NOMO-1 treated with dmso at 0.1 percent for 144 hours (cell line): Measurements from ENCODE around the gene STUM.
A peak's percentile ranks its signal among the peaks of the same experiment; 100 is the strongest.
"Not testable (repeated sequence)": the region's sequence is repeated elsewhere in the genome, so short reads cannot be mapped to it uniquely, and the experiment has no call there.

Experiments
- DNase-seq: peaks from one replicate; lab custom pipeline; 2025; ENCODE audit not compliant: unreplicated experiment; lab: John Stamatoyannopoulos, UW

The STUM gene

DNA sequence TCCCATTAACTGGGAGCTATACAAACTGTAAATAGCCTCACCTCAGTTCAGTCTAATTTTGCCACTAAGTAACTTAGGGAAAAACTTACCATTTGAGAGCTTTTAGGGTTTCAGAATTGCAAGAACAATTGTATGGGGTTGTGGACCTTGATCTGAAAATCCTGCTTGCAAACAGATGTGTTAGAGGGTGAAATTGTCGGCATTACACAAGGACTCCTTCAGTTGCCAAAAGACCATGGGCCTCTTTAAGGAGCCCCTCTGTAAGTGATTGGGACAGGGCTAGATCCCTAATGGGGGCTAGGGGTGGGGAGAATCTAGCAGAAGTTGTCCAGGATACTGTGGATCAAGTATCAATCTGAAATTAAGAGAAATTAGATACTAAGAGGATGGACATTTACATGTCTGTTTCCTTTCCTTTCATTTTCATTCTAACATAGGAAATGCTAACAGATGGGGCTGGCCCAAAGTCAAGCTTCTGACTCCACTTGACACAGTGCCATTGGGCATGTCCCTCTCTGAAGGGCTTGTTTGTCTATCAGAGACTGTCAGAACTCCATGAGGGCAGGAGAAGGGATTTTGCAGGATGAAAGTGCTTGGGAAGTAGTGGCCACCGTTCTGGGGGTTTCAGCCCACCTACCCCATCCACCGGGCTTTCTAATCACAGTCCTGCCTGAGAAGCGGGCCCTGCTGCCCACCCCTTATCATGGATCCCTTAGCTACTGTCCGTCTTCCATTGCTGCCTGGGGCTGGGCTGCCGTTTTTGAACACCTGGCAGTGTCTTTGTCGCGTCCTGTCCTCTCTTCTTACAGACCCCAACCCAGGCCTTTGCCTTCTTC, 54.7 kb downstream of the STUM start:
- DNase-seq, result no peak

GRCh38 chr1:226603858-226604559, 55.4 kb downstream of the STUM start:
- no peak for DNase-seq

DNA sequence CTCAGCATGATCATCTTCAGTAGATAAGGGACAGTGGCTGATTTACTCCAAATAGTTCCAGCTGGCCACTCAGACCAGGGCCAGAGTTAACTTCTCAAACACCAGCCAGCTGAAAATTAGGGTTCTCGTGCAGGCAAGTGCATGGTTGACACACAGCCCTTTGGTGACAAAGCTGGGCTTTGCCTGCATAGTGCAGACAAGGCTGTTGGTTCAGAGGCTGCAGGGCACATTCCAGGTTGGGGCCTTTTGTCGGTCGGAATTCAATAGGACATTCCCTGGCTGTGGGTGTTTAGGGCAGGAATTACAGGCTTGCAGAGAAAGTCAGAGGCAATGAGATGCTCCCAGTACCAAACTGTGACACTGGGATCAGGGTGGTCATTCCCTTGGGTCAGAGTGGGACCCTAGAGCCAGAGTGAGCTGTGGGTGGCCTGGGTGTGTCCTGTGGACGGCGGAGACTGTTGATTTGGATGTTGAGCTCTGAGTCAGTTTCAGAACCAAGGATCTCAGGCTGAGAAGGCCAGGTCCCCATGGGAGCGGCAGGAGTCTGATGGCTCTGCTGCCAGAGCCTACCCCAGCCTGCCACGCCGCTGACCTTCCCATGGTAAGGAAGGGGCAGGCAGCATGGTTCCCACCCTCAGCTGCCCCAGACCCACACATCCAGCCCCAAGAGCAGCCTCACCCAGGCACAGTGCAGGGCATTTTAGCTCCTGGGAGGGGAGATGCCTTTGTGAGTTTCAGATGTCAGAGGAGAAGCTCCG, 56.2 kb downstream of the STUM start:
- no peak for DNase-seq

DNA sequence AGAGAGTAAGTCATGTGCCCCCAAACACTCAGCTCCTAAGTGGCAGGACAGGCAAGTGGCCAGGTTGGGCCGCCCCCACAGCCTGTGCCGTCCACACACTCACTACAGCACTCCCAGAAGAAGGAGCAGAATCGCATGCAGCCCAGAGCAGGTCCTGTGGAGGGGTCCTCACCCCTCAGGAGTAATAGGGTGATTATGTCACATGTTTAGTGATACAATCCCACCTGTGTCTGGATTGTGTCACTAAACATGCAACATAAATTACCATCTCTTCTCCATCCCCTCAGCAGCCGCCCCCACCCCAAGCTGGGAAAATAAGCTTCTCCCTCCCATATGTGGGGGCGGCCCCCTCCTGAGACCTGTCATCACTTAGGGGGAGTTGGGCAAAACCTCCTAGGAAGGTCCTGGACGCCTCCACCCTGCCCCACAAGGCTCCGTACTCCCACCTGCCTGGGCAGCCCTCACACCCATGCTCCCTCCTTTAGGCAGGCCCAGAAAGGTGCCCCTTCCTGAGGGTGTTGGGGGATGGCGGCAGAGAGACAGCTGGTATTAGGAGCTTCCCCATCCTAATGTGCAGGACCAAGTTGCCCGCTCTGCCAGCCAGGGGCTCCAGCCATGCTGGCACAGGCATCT, 56.9 kb downstream of the STUM start:
- no peak for DNase-seq

GRCh38 chr1:226606311-226607267, 58.0 kb downstream of the STUM start:
- DNase-seq, result no peak

- no peak for DNase-seq
Observed at GRCh38 chr1:226607268-226607660, 58.7 kb downstream of the STUM start.

- DNase-seq, result no peak
Observed at GRCh38 chr1:226607821-226608220, 59.3 kb downstream of the STUM start.

DNA sequence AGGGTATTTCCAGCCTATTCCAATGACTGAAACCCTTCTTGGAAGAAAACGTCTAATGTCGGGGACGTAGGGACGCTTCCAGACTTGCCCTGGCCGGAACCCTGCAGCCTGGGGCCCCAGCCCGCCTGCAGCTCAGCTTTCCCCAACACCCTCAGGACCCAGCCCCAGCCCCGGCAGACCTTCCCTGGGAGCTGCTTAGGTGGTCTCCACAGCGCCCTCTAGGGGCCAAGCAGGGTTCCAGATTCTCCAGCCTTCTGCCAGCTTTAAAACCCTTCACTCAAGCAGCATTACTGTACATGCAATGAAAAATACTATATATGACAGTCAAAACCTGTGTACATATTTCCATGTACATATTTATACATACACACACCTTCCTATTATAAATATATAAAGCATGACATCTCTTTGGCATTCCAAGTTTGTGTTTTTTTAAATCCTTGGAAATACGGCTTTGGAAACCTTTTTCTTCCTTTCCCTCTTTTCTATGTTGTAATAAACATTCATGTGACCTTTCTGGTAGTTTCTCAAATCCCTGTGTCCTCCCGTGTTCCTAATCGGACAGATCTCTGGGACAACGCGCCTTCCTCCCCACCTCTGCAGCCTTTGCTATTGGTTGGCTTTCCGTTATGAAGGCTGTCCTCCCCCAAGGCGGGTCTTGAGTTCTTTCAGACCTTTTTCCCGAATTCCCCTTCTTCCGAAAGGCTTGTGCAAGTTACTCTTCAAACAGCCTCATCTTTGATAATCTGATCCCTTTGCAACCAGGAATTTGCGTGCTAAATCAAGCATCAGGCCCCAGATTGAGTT, 60.3 kb downstream of the STUM start:
- DNase-seq, result peak; percentile 14

DNA sequence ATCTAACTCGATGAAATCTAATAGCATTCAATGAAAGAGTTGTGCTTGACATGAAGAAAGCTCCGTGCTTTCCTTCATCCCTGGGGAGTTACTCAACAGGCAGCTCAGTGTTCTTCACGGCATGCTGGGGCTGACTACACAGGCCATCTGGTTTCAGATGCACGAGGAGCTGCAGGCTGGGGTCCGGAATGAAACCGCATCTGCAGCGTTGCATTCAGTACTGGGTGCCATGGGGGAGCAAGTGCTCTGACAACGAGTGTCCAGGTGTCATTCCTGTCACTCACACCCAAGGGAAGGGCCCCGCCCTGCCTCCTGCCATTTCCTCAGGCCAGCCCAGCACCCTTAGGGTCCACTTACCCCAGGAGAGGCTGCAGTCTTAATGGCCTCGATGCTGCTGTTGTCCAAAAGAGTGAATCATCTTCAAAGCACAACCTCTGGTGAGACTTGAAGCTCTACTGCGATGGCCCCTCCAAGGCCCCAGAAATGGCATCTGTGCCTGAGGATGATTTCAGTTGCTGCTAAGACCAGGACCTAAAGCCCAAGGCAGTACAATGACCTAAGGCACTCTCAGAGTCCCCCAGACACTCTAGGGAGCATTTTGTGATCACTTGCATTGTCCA, 61.4 kb downstream of the STUM start:
- no peak for DNase-seq

GRCh38 chr1:226610671-226611070, 62.1 kb downstream of the STUM start:
- no peak for DNase-seq

GRCh38 chr1:226611301-226611700, 62.7 kb downstream of the STUM start:
- no peak for DNase-seq

DNA sequence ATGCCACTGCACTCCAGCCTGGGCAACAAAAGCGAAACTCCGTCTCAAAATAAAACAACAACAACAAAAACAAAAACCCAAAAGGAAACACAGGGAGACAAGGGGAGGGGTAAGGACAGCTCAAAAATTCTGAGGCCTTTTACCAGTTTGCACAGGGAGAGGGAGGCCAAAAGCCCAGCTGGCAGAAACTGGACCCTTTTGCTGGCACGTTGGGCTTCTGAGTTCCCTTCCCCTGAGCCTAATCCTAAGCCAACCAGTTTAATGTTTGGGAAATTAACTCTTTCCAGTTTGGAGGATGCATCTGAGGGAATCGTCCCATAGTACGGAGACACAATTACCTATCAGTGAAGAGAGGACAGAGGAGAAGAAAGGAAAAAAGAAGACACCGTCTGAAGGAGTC, 63.4 kb downstream of the STUM start:
- DNase-seq, result not testable (repeated sequence)

GRCh38 chr1:226615876-226616275, 67.3 kb downstream of the STUM start:
- DNase-seq, result no peak

DNA sequence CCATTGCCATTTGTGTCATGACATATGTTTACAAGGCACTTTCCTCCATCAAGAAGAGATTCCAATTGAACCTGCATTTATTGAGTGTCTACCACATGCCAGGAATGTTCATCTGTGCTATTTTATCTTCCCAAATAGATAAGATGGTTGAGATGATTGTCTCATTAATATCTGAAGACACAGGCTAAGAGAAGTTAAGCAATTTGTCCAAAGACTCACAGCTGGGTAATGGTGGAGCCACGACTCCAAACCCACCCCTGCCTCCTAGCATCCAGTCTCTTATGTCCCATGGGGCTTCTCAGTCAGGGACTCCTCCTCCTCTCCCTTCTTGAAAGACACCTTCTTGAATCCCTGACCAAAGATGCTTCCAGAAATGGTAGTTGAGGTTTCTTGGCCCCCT, 68.1 kb downstream of the STUM start:
- DNase-seq, result no peak

DNA sequence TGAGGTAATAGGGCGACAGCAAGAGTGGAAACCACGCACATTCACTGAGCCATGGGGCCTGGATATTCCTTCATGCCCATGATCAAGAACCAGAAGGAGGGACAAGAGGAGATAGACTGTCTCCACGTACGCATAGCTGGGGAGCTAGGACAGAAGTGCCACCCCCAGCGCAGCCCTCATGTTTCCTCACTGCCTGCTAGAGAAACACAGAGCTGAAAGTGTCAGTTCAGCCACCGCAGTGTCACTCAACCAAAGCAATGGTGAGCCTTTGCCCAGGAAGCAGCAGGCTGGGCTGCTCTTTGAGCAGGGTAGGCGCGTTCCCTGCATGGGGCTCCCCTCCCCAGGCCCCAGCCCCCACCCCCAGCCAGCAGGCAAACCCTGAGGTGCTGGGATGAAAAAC, 68.5 kb downstream of the STUM start:
- DNase-seq, result no peak

DNA sequence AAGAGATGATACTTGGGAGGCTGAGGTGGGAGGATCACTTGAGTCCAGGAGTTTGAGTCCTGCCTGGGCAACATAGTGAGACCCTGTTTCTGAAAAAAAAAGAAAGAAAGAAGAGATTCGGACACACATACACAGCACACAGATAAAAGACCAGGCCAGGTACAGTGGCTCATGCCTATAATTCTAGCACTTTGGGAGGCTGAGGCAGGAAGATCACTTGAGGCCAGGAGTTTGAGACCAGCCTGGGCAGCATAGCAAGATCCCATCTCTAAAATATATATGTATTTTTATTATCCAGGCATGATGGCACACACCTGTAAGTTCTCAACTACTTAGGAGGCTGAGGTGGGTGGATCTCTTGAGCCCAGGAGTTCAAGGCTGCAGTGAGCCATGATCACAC, 69.2 kb downstream of the STUM start:
- not testable (repeated sequence) for DNase-seq

DNA sequence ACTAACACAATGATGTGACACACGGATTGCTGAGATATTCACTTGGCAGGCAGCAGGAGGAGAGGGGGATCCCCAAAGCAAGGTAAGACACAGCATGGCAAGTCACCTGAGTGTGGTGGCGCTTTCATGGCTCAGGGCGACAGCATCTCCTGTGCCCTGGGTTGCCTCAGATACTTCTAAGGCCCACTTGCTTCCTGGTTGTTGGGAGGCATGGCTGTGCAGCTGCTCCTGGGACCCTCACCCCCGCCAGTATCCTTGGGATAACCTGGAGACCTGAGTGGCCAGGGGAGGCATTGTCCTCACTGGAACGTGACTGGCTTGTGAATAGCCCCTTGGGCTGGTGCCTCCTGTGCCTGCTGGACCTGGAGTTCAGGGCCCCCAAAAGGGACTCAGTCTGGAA, 69.8 kb downstream of the STUM start:
- DNase-seq, result no peak

DNA sequence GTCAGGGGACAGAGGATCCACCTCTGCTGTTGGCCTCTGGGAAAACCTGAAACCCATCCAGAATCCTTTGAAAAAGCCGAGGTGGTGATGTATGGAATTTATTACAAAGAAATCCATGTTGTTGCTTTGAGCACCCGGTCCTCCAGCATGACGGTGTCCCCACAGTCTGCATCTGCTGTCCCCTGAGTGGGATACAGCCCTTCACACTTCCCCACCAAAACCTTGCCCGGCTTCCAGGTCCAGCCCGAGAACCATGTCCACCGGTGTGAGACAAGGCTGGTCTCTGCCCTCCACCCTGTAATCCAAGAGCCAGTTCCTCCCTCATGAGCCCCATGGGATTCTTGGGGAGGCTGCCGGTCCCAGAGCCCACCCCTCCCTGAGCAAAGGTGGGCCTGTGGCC, 70.5 kb downstream of the STUM start:
- no peak for DNase-seq

- no peak for DNase-seq
Observed at GRCh38 chr1:226622012-226622411, 73.4 kb downstream of the STUM start.
